HepG2 (cell line): ENCODE measurements around the gene TRIM23. TPM values are rescaled to one million over a fixed set of nuclear protein-coding genes. Genes with fewer than 3 reads are reported as not detected.
A peak's percentile ranks its signal among the peaks of the same experiment; 100 is the strongest.

Source experiments
- ARID2 ChIP-seq: sonication (generic); formaldehyde crosslinking; IDR thresholded peaks from 2 replicates; pipeline ENCODE4 v1.8.1; 2022; ENCODE audit warnings: mild to moderate bottlenecking, missing genetic modification reagents, borderline replicate concordance
- BRF2 ChIP-seq: sonication (generic); formaldehyde crosslinking; IDR thresholded peaks from 2 replicates; pipeline ENCODE4 v1.8.1; 2022; ENCODE audit warnings: mild to moderate bottlenecking, missing genetic modification reagents
- CSRNP2 ChIP-seq: sonication (generic); formaldehyde crosslinking; conservative IDR thresholded peaks from 2 replicates; pipeline ENCODE4 v1.8.0; 2022; ENCODE audit warnings: low read depth, missing genetic modification reagents
- ETV6 ChIP-seq: sonication (generic); formaldehyde crosslinking; conservative IDR thresholded peaks from 2 replicates; pipeline ENCODE4 v1.4.0; 2020; ENCODE audit warnings: missing genetic modification reagents
- NFRKB ChIP-seq: fragments of 450-650 bp; IDR thresholded peaks from 2 replicates; pipeline ENCODE4 v1.6.1; 2017
- SALL1 ChIP-seq: sonication (generic); formaldehyde crosslinking; IDR thresholded peaks from 2 replicates; pipeline ENCODE4 v1.8.0; 2022; ENCODE audit warnings: mild to moderate bottlenecking, missing genetic modification reagents
- SOX6 ChIP-seq, 2 experiments: fragments of 450-650 bp in 1 of 2; sonication (generic) in 1 of 2; formaldehyde crosslinking in 1 of 2; IDR thresholded peaks; 2 replicates each; pipeline versions ENCODE4 v1.4.0 to v1.6.1; 2017 to 2020; ENCODE audit warnings: antibody characterized with exemption in 1 of 2, mild to moderate bottlenecking in 1 of 2, missing genetic modification reagents in 1 of 2
- SPEN ChIP-seq: sonication (generic); formaldehyde crosslinking; IDR thresholded peaks from 2 replicates; pipeline ENCODE4 v1.5.1; 2020; ENCODE audit warnings: low read depth, mild to moderate bottlenecking, missing genetic modification reagents
- SRSF9 ChIP-seq: fragments of 200-400 bp; formaldehyde crosslinking; IDR thresholded peaks from 2 replicates; pipeline ENCODE4 v1.6.1; 2018; ENCODE audit warnings: borderline replicate concordance, mild to moderate bottlenecking, low read depth, low read length; ENCODE audit not compliant: insufficient read depth, poor library complexity, severe bottlenecking
- ZNF263 ChIP-seq: sonication (generic); formaldehyde crosslinking; IDR thresholded peaks from 2 replicates; pipeline ENCODE4 v1.4.0; 2020; ENCODE audit warnings: missing genetic modification reagents
- ZNF292 ChIP-seq: sonication (generic); formaldehyde crosslinking; IDR thresholded peaks from 2 replicates; pipeline ENCODE4 v1.8.1; 2022; ENCODE audit warnings: mild to moderate bottlenecking, low read depth, missing genetic modification reagents, borderline replicate concordance
- polyA plus RNA-seq, 8 experiments: library from polyadenylated mRNA; depleted of rRNA in 3 of 8; stranded (reverse) in 7 of 8; unstranded in 1 of 8; fragments of >200 nt; fragmentation: Illumina TruSeq in 4 of 8; extraction: Trizol in 4 of 8; gene quantifications; 2 replicates each; pipeline versions ENCODE4 v1.2.1 to v1.2.3, GENCODE V29; 2011 to 2016; ENCODE audit warnings: low read depth in 4 of 8, missing spikeins in 1 of 8, mixed read lengths in 1 of 8; ENCODE audit not compliant: insufficient read depth in 1 of 8
- total RNA-seq, 5 experiments: library from RNA; depleted of rRNA; stranded (reverse); fragments of >200 nt; fragmentation: Illumina TruSeq; extraction: Trizol; gene quantifications; 2 replicates each; pipeline ENCODE4 v1.2.3, GENCODE V29; 2016; ENCODE audit warnings: low read depth in 1 of 5
- TF ChIP-seq, protein P1 (sequence below): sonication (generic); formaldehyde crosslinking; IDR thresholded peaks from 2 replicates; pipeline ENCODE4 v1.5.1; 2020; ENCODE audit warnings: mild to moderate bottlenecking, missing genetic modification reagents, borderline replicate concordance
- TF ChIP-seq, protein P2 (sequence below): sonication (generic); formaldehyde crosslinking; IDR thresholded peaks from 2 replicates; pipeline ENCODE4 v1.5.1; 2020; ENCODE audit warnings: mild to moderate bottlenecking, missing genetic modification reagents
- TF ChIP-seq, protein P3 (sequence below): sonication (generic); formaldehyde crosslinking; IDR thresholded peaks from 2 replicates; pipeline ENCODE4 v1.8.1; 2023; ENCODE audit warnings: missing genetic modification reagents, mild to moderate bottlenecking, borderline replicate concordance

TRIM23 gene
- total and polyA plus RNA-seq, 2 of the 13 experiments (the other 11 are each of a cell fraction or from before 2014, with no cell fraction given), result 4.6 to 11.4 TPM

DNA sequence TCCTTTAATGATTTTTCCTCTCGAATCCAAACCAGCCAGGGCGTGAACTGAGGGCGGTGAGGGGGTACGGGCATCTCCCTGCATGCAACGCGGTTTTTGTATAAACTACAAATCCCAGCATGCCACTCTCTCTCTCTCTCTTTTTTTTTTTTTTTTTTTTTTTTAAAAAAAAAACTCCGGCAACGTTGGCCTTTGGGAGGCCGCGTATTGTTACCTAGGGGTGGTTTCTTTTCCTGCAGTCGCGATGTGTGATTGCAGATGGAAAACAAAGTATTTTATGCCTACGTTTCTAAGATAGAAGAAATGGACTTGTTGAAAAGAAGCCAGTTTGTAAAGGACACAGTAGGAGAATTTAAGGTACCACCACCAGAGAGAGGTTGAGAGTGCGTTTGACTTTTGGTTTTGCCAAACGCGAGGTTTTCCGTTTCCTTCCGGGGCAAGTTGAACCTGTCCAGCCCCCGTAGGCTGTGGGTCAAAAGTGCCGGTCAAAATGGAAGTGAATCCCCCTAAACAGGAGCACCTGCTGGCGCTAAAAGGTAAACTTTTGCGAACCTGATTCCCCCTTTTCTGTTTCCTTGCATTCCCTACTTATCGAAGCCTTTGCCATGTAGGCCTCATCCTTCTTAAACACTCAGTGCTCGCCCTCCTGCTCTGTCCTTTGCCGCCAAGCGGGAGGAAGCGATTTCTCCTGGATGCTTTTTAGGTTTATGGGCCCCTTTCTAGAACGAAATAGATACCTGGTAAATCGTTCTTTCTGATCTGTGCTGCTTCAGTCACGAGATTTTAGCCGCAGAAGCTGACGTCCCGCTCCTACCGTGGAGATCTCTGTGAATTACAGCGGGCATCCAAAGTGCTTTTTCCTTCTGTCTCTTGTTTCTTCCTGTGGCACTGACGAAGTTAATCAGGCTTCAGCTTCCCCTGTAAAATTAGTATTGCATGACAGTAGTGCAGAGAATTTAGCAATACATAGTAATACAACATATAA, 730 bp upstream of the TRIM23 start, which contains the start of the genes SHLD3 and TRAPPC13 (continued):
- TF ChIP-seq, protein P1, sequence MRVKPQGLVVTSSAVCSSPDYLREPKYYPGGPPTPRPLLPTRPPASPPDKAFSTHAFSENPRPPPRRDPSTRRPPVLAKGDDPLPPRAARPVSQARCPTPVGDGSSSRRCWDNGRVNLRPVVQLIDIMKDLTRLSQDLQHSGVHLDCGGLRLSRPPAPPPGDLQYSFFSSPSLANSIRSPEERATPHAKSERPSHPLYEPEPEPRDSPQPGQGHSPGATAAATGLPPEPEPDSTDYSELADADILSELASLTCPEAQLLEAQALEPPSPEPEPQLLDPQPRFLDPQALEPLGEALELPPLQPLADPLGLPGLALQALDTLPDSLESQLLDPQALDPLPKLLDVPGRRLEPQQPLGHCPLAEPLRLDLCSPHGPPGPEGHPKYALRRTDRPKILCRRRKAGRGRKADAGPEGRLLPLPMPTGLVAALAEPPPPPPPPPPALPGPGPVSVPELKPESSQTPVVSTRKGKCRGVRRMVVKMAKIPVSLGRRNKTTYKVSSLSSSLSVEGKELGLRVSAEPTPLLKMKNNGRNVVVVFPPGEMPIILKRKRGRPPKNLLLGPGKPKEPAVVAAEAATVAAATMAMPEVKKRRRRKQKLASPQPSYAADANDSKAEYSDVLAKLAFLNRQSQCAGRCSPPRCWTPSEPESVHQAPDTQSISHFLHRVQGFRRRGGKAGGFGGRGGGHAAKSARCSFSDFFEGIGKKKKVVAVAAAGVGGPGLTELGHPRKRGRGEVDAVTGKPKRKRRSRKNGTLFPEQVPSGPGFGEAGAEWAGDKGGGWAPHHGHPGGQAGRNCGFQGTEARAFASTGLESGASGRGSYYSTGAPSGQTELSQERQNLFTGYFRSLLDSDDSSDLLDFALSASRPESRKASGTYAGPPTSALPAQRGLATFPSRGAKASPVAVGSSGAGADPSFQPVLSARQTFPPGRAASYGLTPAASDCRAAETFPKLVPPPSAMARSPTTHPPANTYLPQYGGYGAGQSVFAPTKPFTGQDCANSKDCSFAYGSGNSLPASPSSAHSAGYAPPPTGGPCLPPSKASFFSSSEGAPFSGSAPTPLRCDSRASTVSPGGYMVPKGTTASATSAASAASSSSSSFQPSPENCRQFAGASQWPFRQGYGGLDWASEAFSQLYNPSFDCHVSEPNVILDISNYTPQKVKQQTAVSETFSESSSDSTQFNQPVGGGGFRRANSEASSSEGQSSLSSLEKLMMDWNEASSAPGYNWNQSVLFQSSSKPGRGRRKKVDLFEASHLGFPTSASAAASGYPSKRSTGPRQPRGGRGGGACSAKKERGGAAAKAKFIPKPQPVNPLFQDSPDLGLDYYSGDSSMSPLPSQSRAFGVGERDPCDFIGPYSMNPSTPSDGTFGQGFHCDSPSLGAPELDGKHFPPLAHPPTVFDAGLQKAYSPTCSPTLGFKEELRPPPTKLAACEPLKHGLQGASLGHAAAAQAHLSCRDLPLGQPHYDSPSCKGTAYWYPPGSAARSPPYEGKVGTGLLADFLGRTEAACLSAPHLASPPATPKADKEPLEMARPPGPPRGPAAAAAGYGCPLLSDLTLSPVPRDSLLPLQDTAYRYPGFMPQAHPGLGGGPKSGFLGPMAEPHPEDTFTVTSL (CRISPR knock-in tag), result no peak
- TF ChIP-seq, protein P2, sequence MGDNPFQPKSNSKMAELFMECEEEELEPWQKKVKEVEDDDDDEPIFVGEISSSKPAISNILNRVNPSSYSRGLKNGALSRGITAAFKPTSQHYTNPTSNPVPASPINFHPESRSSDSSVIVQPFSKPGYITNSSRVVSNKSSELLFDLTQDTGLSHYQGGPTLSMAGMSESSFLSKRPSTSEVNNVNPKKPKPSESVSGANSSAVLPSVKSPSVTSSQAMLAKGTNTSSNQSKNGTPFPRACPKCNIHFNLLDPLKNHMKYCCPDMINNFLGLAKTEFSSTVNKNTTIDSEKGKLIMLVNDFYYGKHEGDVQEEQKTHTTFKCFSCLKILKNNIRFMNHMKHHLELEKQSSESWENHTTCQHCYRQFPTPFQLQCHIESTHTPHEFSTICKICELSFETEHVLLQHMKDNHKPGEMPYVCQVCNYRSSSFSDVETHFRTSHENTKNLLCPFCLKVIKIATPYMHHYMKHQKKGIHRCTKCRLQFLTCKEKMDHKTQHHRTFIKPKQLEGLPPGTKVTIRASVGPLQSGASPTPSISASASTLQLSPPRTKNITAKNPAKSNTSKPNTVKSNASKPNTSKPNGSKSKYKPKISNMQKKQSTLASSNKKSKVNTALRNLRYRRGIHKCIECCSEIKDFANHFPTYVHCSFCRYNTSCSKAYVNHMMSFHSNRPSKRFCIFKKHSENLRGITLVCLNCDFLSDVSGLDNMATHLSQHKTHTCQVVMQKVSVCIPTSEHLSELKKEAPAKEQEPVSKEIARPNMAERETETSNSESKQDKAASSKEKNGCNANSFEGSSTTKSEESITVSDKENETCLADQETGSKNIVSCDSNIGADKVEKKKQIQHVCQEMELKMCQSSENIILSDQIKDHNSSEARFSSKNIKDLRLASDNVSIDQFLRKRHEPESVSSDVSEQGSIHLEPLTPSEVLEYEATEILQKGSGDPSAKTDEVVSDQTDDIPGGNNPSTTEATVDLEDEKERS (CRISPR knock-in tag), result no peak; the same call in 1 of the 2 replicates
- TF ChIP-seq SALL1 (CRISPR knock-in tag) (peak; percentile 34; the same call in 1 of the 2 replicates), CSRNP2 (no peak), ETV6 (CRISPR knock-in tag) (no peak), ZNF263 (CRISPR knock-in tag) (no peak), SOX6 (IDR thresholded peaks at IDR 0.05) (no peak), SOX6 (CRISPR knock-in tag; IDR thresholded peaks at IDR 0.05) (no peak), SRSF9 (no peak), ZNF292 (CRISPR knock-in tag) (no peak), BRF2 (CRISPR knock-in tag) (no peak), SPEN (no peak), ARID2 (CRISPR knock-in tag) (no peak), NFRKB (no peak)
- TF ChIP-seq, protein P3, sequence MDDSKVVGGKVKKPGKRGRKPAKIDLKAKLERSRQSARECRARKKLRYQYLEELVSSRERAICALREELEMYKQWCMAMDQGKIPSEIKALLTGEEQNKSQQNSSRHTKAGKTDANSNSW (CRISPR knock-in tag), result no peak
